Small intestine (tissue), 7 donors: ENCODE measurements around the gene KDM4B. TPM values are rescaled to one million over a fixed set of nuclear protein-coding genes. Genes with fewer than 3 reads are reported as not detected.

Experiments
- DNase-seq, 2 donors: peaks; one replicate each; pipeline versions ENCODE4 v3.0.0 to v3.0.0-alpha.2; 2013
- FAIRE-seq: peaks from 2 replicates; lab custom pipeline; 2012; peaks lifted over from hg19 to GRCh38; lab: Jason Lieb, UNC
- H3K27ac ChIP-seq, 3 donors: one replicate each; pipeline ENCODE4 v1.5.1; 2013; ENCODE audit warnings: low read length in 2 of 3, mild to moderate bottlenecking in 2 of 3, control low read depth in 1 of 3, inconsistent platforms in 1 of 3, low read depth in 1 of 3, moderate library complexity in 1 of 3
- H3K27me3 ChIP-seq, 3 donors: one replicate each; pipeline ENCODE4 v1.6.1; 2013; ENCODE audit warnings: low read length in 3 of 3, inconsistent platforms in 1 of 3; ENCODE audit not compliant: control insufficient read depth in 3 of 3, insufficient read depth in 3 of 3
- H3K36me3 ChIP-seq, 3 donors: one replicate each; pipeline ENCODE4 v1.6.1; 2013; ENCODE audit warnings: low read length in 3 of 3, inconsistent platforms in 1 of 3, low read depth in 1 of 3, mild to moderate bottlenecking in 1 of 3, moderate library complexity in 1 of 3; ENCODE audit not compliant: control insufficient read depth in 3 of 3, insufficient read depth in 2 of 3
- H3K4me1 ChIP-seq, 3 donors: one replicate each; pipeline ENCODE4 v1.6.1; 2013; ENCODE audit warnings: low read length in 2 of 3, inconsistent platforms in 1 of 3, low read depth in 1 of 3, mild to moderate bottlenecking in 1 of 3, moderate library complexity in 1 of 3; ENCODE audit not compliant: control insufficient read depth in 3 of 3, insufficient read depth in 2 of 3
- H3K4me3 ChIP-seq, 3 donors: one replicate each; pipeline ENCODE4 v1.5.1; 2013; ENCODE audit warnings: low read length in 3 of 3, control low read depth in 1 of 3, inconsistent platforms in 1 of 3, low read depth in 1 of 3, mild to moderate bottlenecking in 1 of 3, moderate library complexity in 1 of 3
- H3K9me3 ChIP-seq, 2 donors: one replicate each; pipeline ENCODE4 v1.6.1; 2013; ENCODE audit warnings: low read depth in 1 of 2, low read length in 1 of 2; ENCODE audit not compliant: control insufficient read depth in 2 of 2, insufficient read depth in 1 of 2
- WGBS, 3 donors: extraction: QIAGEN DNeasy Blood & Tissue Kit; methylation state at CpG; one replicate each; pipeline ENCODE4 v1.1.7; 2013; 5-methylcytosine and 5-hydroxymethylcytosine counted together
- polyA plus RNA-seq, 4 donors: library from polyadenylated mRNA; stranded (reverse) in 3 of 4; unstranded in 1 of 4; fragments of 200-250 nt in 3 of 4; fragments of 120-200 nt in 1 of 4; gene quantifications; one replicate each; pipeline versions ENCODE4 v1.2.1 to v1.2.3, GENCODE V29; 2013
- donor health status: healthy with polysubstance abuse.
- donor health status: control.
- donor health status: control.
- donor health status: Bipolar disorder and iron deficiency.
- donor health status: healthy.

KDM4B gene
- polyA plus RNA-seq, 4 donors: 8.1 to 12.0 (median 10.6) TPM

DNA sequence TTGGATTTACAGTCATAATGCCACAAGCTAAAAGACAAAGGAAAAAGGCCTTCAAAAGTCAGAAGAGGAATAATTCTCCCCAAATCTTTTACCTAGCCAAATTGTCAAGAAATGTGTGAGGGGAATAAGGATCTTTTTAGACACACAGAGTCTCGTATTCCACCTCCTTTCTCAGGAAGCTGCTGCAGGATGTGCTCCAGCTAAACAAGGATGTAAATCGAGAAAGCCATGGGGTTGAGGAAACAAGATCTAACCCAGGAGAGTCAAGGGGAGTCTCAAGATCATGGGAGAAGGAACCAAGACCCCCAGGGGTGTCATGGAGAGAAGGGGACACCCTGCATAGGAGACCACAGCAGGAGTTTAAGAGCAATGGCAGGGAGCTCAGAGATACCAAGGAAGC, 147.4 kb downstream of the KDM4B start:
- H3K4me3 ChIP-seq: no peak overlapping the region
- no peak for DNase-seq
- peaks cover 0 to 3% (median 0%) of the 10 kb centered on the region in 3 donors for H3K4me1 ChIP-seq
- H3K36me3 ChIP-seq: peaks cover 0 to 65% (median 3%) of the 10 kb centered on the region in 3 donors
- WGBS, 3 donors: 90 to 96% (median 93%) methylated on average over 2 of the region's 2 CpGs
- no peaks in the 10 kb centered on the region for H3K27me3 ChIP-seq
- no peak overlapping the region for H3K27ac ChIP-seq
- H3K9me3 ChIP-seq: peaks cover 0 to 9% of the 10 kb centered on the region in 2 donors
- no peak for FAIRE-seq

DNA sequence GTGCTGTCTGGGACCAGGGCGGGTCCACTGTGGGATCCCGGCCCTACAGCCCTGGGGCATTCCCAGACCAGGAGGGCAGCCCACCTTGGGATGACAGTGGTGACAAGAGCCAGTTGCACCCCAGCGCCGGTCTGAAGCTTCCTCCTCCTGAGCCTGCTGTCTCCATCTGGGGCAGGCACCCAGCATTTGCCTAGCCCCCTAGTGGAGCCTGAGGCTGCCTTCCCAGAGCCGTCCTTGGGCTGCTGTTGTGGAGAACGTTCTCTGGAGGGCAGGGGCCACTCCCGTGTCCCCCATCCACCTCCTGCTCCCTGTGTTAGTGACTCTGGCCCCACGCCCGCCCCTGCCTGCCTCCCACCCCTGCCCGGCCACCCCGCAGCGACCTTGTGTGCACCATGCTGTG, 148.5 kb downstream of the KDM4B start:
- H3K36me3 ChIP-seq: peaks cover 0 to 64% (median 3%) of the 10 kb centered on the region in 3 donors
- FAIRE-seq: no peak

DNA sequence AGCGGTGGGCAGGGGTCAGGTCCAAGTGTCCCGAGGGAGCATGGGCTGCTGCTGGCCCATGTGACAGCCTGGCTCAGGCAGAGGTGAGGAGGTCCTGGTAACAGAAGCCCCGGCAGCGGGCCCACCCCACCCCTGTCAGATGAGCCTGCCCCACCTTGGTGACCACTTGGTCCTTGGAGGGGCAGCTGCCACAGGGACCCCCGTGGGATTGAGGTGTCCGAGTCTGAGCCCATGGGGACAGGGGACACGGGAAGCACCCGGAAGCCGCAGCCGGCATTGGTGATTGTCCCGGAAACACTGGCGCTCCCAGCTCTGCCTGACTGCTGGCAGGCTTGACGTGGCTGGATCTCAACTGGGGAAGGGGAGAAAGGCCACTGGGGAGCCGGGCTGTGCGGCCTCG, 149.1 kb downstream of the KDM4B start:
- peaks cover 0 to 9% of the 10 kb centered on the region in 2 donors for H3K9me3 ChIP-seq
- H3K4me1 ChIP-seq: peaks cover 0 to 3% (median 0%) of the 10 kb centered on the region in 3 donors
- 92 to 98% (median 97%) methylated on average over 16 of the region's 16 CpGs for whole genome bisulfite sequencing, 3 donors
- FAIRE-seq (no peak), DNase-seq (no peak)
- no peak overlapping the region for H3K27ac ChIP-seq
- H3K36me3 ChIP-seq: peaks cover 0 to 66% (median 3%) of the 10 kb centered on the region in 3 donors
- H3K27me3 ChIP-seq: no peaks in the 10 kb centered on the region
- H3K4me3 ChIP-seq: no peak overlapping the region

More for the DNA sequence above, 148.5 kb downstream of the KDM4B start:
- DNase-seq: no peak
- Histone ChIP-seq H3K4me3 (no peak overlapping the region), H3K9me3 (peaks cover 0 to 9% of the 10 kb centered on the region in 2 donors), H3K27me3 (no peaks in the 10 kb centered on the region), H3K4me1 (peaks cover 0 to 3% (median 0%) of the 10 kb centered on the region in 3 donors), H3K27ac (no peak overlapping the region)
- 89 to 92% (median 89%) methylated on average over 12 of the region's 12 CpGs for WGBS, 3 donors

DNA sequence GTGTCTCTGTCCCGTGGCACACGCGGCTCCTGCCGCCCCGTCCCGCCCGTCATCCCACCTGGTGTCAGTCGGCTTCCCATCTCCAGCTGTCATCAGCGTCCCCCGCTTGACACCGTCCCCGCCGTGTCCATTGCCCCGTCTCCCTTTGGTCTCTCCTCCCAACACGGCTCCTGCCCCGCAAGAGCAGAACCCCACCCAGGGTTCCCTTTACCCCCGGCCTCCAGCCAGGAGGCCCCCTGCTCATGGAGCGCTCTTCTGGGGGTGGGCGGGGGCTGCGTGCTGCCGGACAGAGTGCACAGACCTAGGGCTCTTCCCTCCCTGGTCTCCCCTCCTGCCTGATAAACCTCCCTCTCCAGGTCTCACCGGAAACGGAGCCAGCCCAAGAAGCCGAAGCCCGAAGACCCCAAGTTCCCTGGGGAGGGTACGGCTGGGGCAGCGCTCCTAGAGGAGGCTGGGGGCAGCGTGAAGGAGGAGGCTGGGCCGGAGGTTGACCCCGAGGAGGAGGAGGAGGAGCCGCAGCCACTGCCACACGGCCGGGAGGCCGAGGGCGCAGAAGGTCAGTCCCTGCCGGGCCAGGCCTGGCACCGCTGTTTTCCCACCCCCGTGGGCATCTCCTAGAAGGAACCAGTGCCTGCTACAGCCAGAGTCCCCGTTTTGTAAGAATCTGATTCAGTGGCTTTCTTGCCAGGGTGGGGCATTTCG, 150.5 kb downstream of the KDM4B start:
- DNase-seq (no peak), FAIRE-seq (no peak)
- peaks cover 0 to 3% (median 0%) of the 10 kb centered on the region in 3 donors for H3K4me1 ChIP-seq
- no peaks in the 10 kb centered on the region for H3K27me3 ChIP-seq
- H3K9me3 ChIP-seq: peaks cover 0 to 9% of the 10 kb centered on the region in 2 donors
- peaks cover 0 to 62% (median 3%) of the 10 kb centered on the region in 3 donors for H3K36me3 ChIP-seq
- no peak overlapping the region for H3K4me3 ChIP-seq
- no peak overlapping the region for H3K27ac ChIP-seq
- 91 to 97% (median 94%) methylated on average over 38 to 40 of the region's 40 CpGs for WGBS, 3 donors

DNA sequence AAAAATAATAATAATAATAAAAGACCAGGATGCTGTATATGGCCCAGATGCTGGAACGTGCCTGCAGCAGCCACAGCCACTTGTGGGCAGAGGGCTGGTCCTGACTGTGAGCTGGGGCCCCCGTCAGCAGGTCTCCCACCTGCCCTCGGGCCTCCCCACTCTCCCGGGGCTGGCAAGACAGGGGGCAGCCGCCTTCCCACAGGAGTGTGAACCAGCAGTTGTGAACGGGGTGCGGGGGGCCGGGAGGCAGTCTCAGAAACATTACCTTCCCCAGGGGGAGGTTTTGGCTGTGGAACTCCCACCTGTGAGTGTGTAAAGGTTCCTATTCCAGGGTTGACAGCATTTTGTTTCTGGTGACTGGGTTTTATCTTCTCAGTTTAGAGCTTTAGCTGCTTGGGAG, 151.4 kb downstream of the KDM4B start:
- FAIRE-seq (no peak), DNase-seq (no peak)
- H3K9me3 ChIP-seq: peaks cover 0 to 9% of the 10 kb centered on the region in 2 donors
- WGBS, 3 donors: 84 to 91% (median 87%) methylated on average over 8 of the region's 8 CpGs
- peaks cover 0 to 66% (median 3%) of the 10 kb centered on the region in 3 donors for H3K36me3 ChIP-seq
- H3K4me3 ChIP-seq: no peak overlapping the region
- H3K27me3 ChIP-seq: no peaks in the 10 kb centered on the region
- no peak overlapping the region for H3K27ac ChIP-seq
- H3K4me1 ChIP-seq: no peaks in the 10 kb centered on the region

DNA sequence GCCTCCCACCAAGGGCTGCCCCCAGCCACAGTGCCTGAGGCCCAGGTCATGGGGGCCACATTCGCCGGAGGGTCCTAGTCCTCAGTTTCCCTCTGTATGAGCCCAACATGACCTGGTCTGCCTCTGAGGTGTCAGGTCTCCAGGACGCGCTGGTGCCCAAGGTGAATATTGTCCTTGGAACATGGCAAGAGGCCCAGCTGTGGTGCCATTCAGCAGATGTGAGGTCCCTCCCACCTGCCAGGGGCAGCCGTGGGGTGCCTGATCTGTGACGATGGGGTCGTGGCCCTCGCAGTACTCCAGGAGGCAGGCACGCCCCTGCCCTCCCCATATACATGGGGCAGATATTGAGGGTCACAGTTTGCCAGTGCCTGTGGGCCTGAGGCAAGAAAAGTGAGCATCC, 151.9 kb downstream of the KDM4B start:
- peaks cover 0 to 64% (median 0%) of the 10 kb centered on the region in 3 donors for H3K36me3 ChIP-seq
- H3K4me1 ChIP-seq: no peaks in the 10 kb centered on the region
- H3K27ac ChIP-seq: no peak overlapping the region
- H3K27me3 ChIP-seq: no peaks in the 10 kb centered on the region
- 89 to 94% (median 92%) methylated on average over 6 to 9 of the region's 9 CpGs for WGBS, 3 donors
- H3K9me3 ChIP-seq: peaks cover 0 to 7% of the 10 kb centered on the region in 2 donors
- H3K4me3 ChIP-seq: no peak overlapping the region
- FAIRE-seq (no peak), DNase-seq (no peak)

DNA sequence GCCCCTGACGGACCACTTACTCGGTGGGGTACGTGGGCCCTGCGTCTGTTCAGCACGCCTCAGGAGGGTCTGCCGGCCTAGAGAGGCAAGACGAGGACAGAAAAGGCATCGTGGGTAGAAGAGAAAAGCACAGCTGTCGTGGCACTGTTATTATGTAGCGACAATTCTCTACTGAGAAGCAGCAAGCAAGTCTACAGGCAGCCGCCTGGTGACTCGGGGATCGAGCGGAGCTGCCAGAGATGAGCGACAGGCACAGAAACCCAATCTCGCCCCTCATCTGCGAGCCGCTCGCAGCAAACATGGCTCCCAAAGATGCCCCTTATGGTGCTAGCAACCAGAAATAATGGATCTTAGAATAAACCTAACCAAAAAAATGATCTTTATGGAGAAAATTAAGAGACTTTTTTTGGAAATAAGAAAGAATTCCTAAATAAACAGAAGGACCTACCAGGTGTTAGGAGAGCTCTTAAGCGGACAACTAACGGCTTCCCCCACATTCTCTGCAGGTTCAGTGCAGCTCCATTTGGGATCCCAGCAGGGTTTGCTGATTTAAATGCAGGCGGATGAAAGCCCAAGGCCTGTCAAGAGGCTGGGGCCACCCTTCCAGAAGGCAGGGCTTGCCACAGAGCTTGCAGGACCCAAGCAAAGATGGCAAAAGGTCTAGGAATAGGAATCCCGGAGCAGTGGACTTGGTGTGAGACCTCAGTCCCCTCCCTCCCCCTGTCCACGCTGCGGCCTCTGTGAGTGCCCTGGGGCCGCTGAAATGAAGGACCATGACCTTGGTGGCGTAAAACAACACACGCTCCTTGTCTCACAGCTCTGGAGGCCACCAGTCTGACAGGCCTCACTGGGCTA, 152.6 kb downstream of the KDM4B start:
- WGBS, 3 donors: 90 to 98% (median 93%) methylated on average over 28 of the region's 28 CpGs
- Histone ChIP-seq H3K27ac (no peak overlapping the region), H3K4me3 (no peak overlapping the region), H3K4me1 (no peaks in the 10 kb centered on the region), H3K36me3 (peaks cover 0 to 65% (median 0%) of the 10 kb centered on the region in 3 donors), H3K27me3 (no peaks in the 10 kb centered on the region), H3K9me3 (peaks cover 0 to 2% of the 10 kb centered on the region in 2 donors)
- DNase-seq (no peak), FAIRE-seq (no peak)

DNA sequence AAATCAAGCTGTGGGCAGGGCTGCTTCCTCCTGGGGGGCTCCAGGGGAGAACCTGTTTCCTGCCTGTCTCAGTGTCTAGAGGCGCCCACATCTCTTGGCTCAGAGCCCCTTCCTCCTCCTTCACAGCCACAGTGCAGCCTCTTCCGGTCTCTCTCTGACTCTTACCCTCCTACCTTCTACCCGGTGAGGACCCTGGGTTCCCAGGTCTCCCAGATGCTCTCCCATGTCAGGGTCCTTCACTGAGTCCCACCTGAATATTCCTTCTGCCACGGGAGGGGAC, 153.1 kb downstream of the KDM4B start:
- H3K4me3 ChIP-seq: no peak overlapping the region
- no peak for FAIRE-seq
- H3K36me3 ChIP-seq: peaks cover 0 to 65% (median 0%) of the 10 kb centered on the region in 3 donors
- no peaks in the 10 kb centered on the region for H3K27me3 ChIP-seq
- no peak for DNase-seq
- no peak overlapping the region for H3K27ac ChIP-seq
- 63 to 80% (median 75%) methylated on average over 4 of the region's 4 CpGs for WGBS, 3 donors
- no peaks in the 10 kb centered on the region for H3K4me1 ChIP-seq
- H3K9me3 ChIP-seq: no peaks in the 10 kb centered on the region
